ENCODE measurements around the gene SEC14L2.

DNA sequence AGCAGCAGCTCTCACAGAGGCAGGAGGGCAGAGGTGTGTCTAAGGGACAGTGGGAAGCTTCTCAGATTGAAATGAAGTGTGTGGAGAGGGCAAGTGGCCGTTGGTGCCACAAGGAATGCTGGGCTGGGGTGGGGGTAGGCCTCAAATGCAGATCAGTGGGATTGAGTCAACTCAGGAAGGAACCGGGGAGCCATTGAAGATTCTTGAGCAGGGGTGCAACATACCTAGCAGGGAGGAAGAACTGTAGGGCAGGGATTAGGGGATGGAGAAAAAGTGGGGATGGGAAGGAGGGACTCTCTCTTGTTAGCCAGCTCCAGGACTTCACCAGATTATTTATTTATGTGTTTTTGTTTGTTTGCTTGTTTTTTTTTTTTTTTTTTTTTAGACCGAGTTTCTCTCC, 2.9 kb upstream of the SEC14L2 start:
- TF ChIP-seq CTCF (IDR thresholded peaks at IDR 0.05) = no peak
- no peak for TF ChIP-seq POLR2AphosphoS5 (IDR thresholded peaks at IDR 0.05)
- TF ChIP-seq POLR2A (IDR thresholded peaks at IDR 0.05) = no peak

Data from sigmoid colon (tissue), 4 donors.